Subcutaneous adipose tissue (tissue), 4 donors: ENCODE data around the gene SEPTIN8. TPM values are rescaled to one million over a fixed set of nuclear protein-coding genes. Genes with fewer than 3 reads are reported as not detected.

ENCODE experiments used
- total RNA-seq, 4 donors: library from RNA; depleted of rRNA; stranded (reverse); fragments of >200 nt; gene quantifications; one replicate each; pipeline ENCODE4 v1.1.0, GENCODE V29; 2016
- TF ChIP-seq, protein P1 (sequence below): fragments of 450-650 bp; IDR thresholded peaks from one replicate; pipeline ENCODE4 v1.5.1; 2016; ENCODE audit warnings: low read depth, mild to moderate bottlenecking, control low read depth, antibody characterized with exemption, moderate library complexity

SEPTIN8 gene
- total RNA-seq, 4 donors from 2014 or later = 19.9 to 30.8 (median 22.4) TPM

DNA sequence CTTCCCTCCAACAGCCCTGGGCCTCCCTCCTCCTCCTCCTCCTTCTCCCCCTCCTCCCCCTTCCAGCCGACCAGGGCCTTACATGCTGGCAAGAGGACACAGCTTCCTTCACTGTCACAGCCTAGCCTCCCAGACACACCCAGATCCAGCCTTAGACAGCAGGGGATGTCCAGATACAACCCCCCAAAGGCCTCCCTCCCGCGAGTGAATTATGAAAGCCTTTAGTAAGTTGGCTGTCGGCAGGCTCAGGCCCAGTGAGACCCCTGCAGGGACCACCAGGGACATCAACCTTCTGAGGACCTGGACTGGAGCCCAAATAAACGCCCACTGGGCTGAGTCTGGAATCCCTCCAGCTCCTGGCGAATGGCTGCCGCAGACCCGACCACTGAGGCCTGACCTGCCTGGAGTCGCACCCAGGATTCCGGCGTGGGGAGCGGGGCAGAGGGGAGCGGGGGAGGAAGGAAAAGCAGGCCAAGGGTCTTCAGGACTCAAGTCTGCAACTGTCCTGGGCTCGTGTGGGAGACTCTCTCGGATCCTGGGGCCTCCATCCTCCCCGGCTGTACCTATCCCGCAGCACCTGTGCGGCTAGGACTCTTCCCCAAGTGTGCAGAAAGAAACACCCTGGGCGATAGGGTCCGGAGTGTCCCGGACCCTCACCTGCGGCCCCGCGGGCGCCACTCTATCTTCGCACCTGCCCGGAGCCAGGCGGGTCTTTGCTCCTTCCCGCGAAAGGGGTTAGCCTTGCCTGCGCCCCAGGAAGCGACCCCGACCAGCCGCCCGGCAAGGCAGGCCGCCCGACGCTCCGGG lies 705 bp downstream of the SEPTIN8 start:
- TF ChIP-seq, protein P1, sequence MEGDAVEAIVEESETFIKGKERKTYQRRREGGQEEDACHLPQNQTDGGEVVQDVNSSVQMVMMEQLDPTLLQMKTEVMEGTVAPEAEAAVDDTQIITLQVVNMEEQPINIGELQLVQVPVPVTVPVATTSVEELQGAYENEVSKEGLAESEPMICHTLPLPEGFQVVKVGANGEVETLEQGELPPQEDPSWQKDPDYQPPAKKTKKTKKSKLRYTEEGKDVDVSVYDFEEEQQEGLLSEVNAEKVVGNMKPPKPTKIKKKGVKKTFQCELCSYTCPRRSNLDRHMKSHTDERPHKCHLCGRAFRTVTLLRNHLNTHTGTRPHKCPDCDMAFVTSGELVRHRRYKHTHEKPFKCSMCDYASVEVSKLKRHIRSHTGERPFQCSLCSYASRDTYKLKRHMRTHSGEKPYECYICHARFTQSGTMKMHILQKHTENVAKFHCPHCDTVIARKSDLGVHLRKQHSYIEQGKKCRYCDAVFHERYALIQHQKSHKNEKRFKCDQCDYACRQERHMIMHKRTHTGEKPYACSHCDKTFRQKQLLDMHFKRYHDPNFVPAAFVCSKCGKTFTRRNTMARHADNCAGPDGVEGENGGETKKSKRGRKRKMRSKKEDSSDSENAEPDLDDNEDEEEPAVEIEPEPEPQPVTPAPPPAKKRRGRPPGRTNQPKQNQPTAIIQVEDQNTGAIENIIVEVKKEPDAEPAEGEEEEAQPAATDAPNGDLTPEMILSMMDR = no peak

DNA sequence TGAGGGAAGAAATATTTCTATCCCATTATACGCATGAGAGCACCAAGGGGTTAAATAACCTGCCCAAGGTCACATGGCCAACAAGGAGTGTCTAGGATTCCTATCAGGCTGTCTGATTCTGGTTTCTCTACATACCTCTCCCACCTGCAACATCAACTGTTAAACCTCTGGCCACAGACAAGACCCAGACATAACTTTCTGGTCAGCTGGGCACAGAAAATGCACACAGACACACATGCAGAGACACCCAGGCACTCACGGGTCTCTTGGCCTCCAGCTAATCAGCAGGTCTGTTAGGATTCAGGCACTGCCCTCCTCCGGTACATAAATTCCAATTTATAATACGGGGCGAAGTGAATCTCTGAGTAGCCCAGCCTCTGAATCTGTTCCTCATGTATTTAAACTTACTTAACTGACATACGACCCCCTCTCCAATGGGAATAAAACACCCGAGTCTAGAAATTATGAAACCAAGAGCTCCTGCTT lies 1.5 kb downstream of the SEPTIN8 start:
- TF ChIP-seq, protein P1 = no peak

DNA sequence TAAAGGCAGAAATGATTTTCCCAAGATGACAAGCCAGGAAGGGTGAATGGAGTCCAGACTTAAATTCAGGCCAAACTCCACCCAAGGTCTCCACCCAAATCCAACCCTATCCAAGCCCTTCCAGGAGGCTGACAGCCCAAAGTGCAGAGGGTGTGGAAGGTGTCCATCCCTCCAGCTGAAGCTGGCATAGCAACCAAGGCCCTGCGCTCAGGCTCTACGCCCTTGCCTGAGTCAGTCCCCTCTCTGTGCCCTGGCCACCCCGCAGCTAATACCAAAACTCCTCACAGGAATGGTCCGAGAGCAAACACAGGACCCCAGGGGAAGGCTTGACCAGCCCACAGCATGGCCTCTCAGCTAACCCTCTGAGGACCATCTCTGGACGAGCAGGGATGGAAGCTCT lies 2.1 kb downstream of the SEPTIN8 start:
- TF ChIP-seq, protein P1 = no peak

DNA sequence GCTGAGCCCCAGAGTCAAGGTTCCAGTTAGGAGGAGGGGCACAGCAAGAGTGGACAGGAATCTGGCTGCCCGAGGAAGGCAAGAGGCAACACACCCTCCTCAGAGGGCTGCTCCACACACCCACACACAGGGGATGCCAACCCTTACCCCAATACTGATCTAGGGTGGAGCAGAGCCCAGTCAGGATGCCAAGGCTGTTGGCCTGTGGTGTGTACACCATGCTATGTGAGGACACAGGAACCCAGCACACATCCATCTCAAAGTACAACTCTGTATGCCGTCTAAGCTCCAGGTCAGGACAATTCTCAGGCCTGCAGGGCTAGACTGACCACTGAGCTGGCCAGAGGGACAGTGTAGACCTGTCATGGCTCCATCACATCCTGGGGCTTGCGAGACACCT lies 2.6 kb downstream of the SEPTIN8 start:
- TF ChIP-seq, protein P1 = no peak

DNA sequence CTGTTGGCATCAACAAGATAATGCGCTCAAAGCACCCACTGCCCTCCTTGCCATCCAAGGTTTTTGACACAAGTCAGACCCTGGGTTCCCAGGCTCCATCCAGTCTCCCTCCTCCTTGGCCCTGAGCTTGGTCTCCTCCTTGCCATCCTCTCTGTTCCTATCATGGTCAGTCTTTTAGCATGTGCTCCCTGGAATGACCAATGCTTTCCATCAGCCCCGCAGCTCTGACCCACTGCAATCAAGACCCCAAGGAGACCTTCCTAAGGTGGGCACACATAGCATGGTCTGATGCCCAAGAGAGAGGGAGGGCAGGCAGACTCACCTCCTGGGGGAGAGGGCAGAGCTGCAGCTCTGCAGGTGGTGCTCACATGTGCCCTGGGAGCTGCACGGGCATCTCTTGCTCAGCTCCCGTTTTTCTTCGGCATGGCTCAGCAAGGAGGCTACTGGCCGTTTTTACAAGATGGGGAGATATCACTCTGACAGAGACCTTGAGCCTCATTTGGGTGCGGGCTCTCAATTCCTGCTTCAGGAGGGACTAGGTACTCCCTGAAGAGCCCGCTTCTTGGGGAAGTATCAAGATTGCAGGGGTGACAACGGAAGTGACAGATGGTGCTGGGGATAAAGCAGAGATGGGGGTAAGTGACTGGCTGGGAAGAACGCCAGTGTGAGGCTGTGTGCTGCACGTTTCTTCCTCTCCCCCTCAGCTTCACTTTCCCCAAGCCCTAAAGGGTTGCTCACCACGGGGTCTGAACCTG lies 3.3 kb downstream of the SEPTIN8 start:
- TF ChIP-seq, protein P1 = no peak

DNA sequence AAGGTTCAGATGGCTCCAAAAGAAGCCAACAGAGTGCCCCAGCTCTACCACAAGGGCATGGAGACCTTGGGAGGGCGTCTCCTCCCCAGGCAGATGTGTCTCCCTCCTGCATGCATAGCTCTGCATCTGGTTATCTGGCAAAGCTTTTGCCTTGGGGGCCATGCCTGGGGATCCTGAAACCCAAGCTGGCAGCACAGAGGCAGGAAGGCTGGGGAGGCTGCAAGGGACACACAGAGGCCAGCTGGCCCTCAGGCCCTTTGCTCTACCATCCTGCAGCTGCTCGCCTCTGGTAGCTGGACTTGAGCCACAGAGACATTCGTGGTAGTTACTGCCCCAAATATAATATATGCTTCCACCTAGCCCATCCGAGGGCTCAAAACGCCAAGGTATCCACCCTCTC lies 3.9 kb downstream of the SEPTIN8 start:
- TF ChIP-seq, protein P1 = no peak
